ENCODE measurements around the gene PLXNA4.

GRCh38 chr7:132509643-132510042 is 66.6 kb downstream of the PLXNA4 start:
- no peak for TF ChIP-seq POLR2A (IDR thresholded peaks at IDR 0.05)
- TF ChIP-seq, protein P1, sequence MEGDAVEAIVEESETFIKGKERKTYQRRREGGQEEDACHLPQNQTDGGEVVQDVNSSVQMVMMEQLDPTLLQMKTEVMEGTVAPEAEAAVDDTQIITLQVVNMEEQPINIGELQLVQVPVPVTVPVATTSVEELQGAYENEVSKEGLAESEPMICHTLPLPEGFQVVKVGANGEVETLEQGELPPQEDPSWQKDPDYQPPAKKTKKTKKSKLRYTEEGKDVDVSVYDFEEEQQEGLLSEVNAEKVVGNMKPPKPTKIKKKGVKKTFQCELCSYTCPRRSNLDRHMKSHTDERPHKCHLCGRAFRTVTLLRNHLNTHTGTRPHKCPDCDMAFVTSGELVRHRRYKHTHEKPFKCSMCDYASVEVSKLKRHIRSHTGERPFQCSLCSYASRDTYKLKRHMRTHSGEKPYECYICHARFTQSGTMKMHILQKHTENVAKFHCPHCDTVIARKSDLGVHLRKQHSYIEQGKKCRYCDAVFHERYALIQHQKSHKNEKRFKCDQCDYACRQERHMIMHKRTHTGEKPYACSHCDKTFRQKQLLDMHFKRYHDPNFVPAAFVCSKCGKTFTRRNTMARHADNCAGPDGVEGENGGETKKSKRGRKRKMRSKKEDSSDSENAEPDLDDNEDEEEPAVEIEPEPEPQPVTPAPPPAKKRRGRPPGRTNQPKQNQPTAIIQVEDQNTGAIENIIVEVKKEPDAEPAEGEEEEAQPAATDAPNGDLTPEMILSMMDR (IDR thresholded peaks at IDR 0.05), result no peak
